SK-N-SH treated with all-trans-retinoic acid at 6 μM for 48 hours (cell line): ENCODE results near the gene PPM1B.
"Not testable (repeated sequence)": the region's sequence is repeated elsewhere in the genome, so short reads cannot be mapped to it uniquely, and the experiment has no call there.

Experiments used
- CSDC2 ChIP-seq: fragments of 250-450 bp; sonication (Bioruptor Pico); IDR thresholded peaks from 2 replicates; pipeline ENCODE4 v1.5.0; 2020; ENCODE audit warnings: mild to moderate bottlenecking, moderate library complexity
- GLIS3 ChIP-seq: fragments of 250-450 bp; sonication (Bioruptor Pico); IDR thresholded peaks from 2 replicates; pipeline ENCODE4 v1.5.0; 2020; ENCODE audit warnings: mild to moderate bottlenecking, moderate library complexity
- ISL1 ChIP-seq: fragments of 250-450 bp; sonication (Bioruptor Pico); IDR thresholded peaks from 2 replicates; pipeline ENCODE4 v2.1.2; 2022; ENCODE audit warnings: mild to moderate bottlenecking, moderate library complexity
- OSR1 ChIP-seq: fragments of 250-450 bp; sonication (Bioruptor Pico); IDR thresholded peaks from 2 replicates; pipeline ENCODE4 v1.8.0; 2022; ENCODE audit warnings: moderate library complexity, mild to moderate bottlenecking, inconsistent platforms
- RARB ChIP-seq: fragments of 250-450 bp; sonication (Bioruptor Pico); IDR thresholded peaks from 2 replicates; pipeline ENCODE4 v1.8.0; 2021; ENCODE audit warnings: mild to moderate bottlenecking, moderate library complexity
- TCF4 ChIP-seq: fragments of 250-450 bp; sonication (Bioruptor Pico); IDR thresholded peaks from 2 replicates; pipeline ENCODE4 v1.8.0; 2021; ENCODE audit warnings: mild to moderate bottlenecking, moderate library complexity, borderline replicate concordance
- TOX ChIP-seq: fragments of 250-450 bp; sonication (Bioruptor Pico); IDR thresholded peaks from 2 replicates; pipeline ENCODE4 v1.8.0; 2021; ENCODE audit warnings: mild to moderate bottlenecking, moderate library complexity, borderline replicate concordance
- ZFP30 ChIP-seq: fragments of 450-650 bp; formaldehyde crosslinking; IDR thresholded peaks from 2 replicates; pipeline ENCODE4 v1.5.0; 2022; ENCODE audit warnings: mild to moderate bottlenecking, moderate library complexity
- ZNF565 ChIP-seq: fragments of 450-650 bp; formaldehyde crosslinking; conservative IDR thresholded peaks from 2 replicates; pipeline ENCODE4 v1.5.0; 2020; ENCODE audit warnings: low read depth, mild to moderate bottlenecking, moderate library complexity
- TF ChIP-seq, protein P1 (sequence below): fragments of 250-450 bp; sonication (Bioruptor Pico); IDR thresholded peaks from 2 replicates; pipeline ENCODE4 v1.8.0; 2020; ENCODE audit warnings: mild to moderate bottlenecking, moderate library complexity, borderline replicate concordance
- TF ChIP-seq, protein P2 (sequence below): fragments of 250-450 bp; sonication (Bioruptor Pico); IDR thresholded peaks from 2 replicates; pipeline ENCODE4 v1.5.1; 2020; ENCODE audit warnings: low read depth, mild to moderate bottlenecking, moderate library complexity
- TF ChIP-seq, protein P3 (sequence below): fragments of 250-450 bp; sonication (Bioruptor Pico); IDR thresholded peaks from 2 replicates; pipeline ENCODE4 v1.5.0; 2020; ENCODE audit warnings: mild to moderate bottlenecking, moderate library complexity

DNA sequence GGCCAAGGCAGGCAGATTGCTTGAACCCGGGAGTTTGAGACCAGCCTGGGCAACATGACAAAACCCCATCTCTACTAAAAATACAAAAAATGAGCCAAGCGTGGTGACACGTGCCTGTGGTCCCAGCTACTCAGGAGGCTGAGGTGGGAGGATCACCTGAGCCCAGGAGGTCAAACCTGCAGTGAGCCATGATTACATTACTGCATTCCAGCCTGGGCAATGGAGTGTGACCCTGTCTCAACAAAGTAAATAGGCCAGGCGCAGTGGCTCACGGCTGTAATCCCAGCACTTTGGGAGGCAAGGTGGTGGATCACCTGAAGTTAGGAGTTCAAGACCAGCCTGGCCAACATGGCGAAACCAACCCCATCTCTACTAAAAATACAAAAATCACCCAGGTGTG is 80.6 kb downstream of the PPM1B start:
- TF ChIP-seq, protein P1, sequence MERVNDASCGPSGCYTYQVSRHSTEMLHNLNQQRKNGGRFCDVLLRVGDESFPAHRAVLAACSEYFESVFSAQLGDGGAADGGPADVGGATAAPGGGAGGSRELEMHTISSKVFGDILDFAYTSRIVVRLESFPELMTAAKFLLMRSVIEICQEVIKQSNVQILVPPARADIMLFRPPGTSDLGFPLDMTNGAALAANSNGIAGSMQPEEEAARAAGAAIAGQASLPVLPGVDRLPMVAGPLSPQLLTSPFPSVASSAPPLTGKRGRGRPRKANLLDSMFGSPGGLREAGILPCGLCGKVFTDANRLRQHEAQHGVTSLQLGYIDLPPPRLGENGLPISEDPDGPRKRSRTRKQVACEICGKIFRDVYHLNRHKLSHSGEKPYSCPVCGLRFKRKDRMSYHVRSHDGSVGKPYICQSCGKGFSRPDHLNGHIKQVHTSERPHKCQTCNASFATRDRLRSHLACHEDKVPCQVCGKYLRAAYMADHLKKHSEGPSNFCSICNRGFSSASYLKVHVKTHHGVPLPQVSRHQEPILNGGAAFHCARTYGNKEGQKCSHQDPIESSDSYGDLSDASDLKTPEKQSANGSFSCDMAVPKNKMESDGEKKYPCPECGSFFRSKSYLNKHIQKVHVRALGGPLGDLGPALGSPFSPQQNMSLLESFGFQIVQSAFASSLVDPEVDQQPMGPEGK (CRISPR knock-in tag): not testable (repeated sequence)
- TF ChIP-seq, protein P2, sequence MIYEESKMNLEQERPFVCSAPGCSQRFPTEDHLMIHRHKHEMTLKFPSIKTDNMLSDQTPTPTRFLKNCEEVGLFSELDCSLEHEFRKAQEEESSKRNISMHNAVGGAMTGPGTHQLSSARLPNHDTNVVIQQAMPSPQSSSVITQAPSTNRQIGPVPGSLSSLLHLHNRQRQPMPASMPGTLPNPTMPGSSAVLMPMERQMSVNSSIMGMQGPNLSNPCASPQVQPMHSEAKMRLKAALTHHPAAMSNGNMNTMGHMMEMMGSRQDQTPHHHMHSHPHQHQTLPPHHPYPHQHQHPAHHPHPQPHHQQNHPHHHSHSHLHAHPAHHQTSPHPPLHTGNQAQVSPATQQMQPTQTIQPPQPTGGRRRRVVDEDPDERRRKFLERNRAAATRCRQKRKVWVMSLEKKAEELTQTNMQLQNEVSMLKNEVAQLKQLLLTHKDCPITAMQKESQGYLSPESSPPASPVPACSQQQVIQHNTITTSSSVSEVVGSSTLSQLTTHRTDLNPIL: not testable (repeated sequence)
- TF ChIP-seq ISL1 (CRISPR knock-in tag); GLIS3 (CRISPR knock-in tag); OSR1; RARB; ZFP30 (CRISPR knock-in tag); TCF4 (CRISPR knock-in tag); ZNF565 (CRISPR knock-in tag); CSDC2 (CRISPR knock-in tag); TOX (CRISPR knock-in tag): not testable (repeated sequence)
- TF ChIP-seq, protein P3, sequence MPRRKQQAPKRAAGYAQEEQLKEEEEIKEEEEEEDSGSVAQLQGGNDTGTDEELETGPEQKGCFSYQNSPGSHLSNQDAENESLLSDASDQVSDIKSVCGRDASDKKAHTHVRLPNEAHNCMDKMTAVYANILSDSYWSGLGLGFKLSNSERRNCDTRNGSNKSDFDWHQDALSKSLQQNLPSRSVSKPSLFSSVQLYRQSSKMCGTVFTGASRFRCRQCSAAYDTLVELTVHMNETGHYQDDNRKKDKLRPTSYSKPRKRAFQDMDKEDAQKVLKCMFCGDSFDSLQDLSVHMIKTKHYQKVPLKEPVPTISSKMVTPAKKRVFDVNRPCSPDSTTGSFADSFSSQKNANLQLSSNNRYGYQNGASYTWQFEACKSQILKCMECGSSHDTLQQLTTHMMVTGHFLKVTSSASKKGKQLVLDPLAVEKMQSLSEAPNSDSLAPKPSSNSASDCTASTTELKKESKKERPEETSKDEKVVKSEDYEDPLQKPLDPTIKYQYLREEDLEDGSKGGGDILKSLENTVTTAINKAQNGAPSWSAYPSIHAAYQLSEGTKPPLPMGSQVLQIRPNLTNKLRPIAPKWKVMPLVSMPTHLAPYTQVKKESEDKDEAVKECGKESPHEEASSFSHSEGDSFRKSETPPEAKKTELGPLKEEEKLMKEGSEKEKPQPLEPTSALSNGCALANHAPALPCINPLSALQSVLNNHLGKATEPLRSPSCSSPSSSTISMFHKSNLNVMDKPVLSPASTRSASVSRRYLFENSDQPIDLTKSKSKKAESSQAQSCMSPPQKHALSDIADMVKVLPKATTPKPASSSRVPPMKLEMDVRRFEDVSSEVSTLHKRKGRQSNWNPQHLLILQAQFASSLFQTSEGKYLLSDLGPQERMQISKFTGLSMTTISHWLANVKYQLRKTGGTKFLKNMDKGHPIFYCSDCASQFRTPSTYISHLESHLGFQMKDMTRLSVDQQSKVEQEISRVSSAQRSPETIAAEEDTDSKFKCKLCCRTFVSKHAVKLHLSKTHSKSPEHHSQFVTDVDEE (CRISPR knock-in tag): not testable (repeated sequence)
